KOPT-K1 (cell line): Measurements from ENCODE around the gene BDKRB2.

Experiments
- H3K27ac ChIP-seq: fragments of 200-600 bp; sonication (generic); 2 replicates; pipeline ENCODE4 v1.5.1; 2016; ENCODE audit warnings: antibody characterized with exemption, mild to moderate bottlenecking, low read depth, low read length; ENCODE audit not compliant: poor library complexity, severe bottlenecking
- H3K36me3 ChIP-seq: fragments of 200-600 bp; sonication (generic); 2 replicates; pipeline ENCODE4 v1.5.1; 2017; ENCODE audit warnings: antibody characterized with exemption, mild to moderate bottlenecking, low read length, moderate library complexity; ENCODE audit not compliant: insufficient read depth
- H3K9me3 ChIP-seq: fragments of 200-600 bp; sonication (generic); 2 replicates; pipeline ENCODE4 v1.5.1; 2017; ENCODE audit warnings: antibody characterized with exemption, low read length, mild to moderate bottlenecking; ENCODE audit not compliant: insufficient read depth, poor library complexity, severe bottlenecking

The BDKRB2 gene

DNA sequence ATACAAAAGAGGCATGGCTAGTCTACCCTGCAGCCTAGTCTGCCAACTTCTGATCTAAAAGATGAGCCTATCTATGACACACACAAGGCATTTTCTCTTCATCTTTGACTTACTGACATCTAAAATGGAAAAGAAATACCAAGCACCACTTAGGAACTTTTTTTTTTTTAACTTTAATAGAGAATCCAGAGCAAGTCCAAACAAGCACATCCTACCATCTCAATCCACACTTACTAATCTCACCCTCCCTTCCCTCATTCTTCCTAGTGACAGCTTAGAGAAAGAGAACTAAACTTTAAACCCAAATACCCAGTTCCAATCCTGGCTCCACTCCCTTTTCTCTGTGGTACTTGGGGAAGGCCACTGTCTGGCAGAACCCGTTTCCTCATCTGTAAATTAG is 83.2 kb downstream of the BDKRB2 start:
- Histone ChIP-seq H3K9me3 (no peaks in the 10 kb centered on the region), H3K27ac (no peak overlapping the region), H3K36me3 (peaks cover 68% of the 10 kb centered on the region)
